A673 (cell line): Measurements from ENCODE around the gene SDHAF1.

Experiments used
- CTCF ChIP-seq: fragments of 300-800, 200-600 bp; sonication (generic); conservative IDR thresholded peaks from 2 replicates; pipeline ENCODE4 v1.5.1; 2017; ENCODE audit warnings: low read depth, mild to moderate bottlenecking, antibody characterized with exemption, low read length, moderate library complexity, mixed read lengths
- EZH2 ChIP-seq: fragments of 200-600 bp; sonication (generic); IDR thresholded peaks from 2 replicates; pipeline ENCODE4 v1.6.1; 2017; ENCODE audit warnings: borderline replicate concordance, low read depth, mild to moderate bottlenecking, mixed read lengths, antibody characterized with exemption, low read length; ENCODE audit not compliant: poor library complexity, severe bottlenecking

DNA sequence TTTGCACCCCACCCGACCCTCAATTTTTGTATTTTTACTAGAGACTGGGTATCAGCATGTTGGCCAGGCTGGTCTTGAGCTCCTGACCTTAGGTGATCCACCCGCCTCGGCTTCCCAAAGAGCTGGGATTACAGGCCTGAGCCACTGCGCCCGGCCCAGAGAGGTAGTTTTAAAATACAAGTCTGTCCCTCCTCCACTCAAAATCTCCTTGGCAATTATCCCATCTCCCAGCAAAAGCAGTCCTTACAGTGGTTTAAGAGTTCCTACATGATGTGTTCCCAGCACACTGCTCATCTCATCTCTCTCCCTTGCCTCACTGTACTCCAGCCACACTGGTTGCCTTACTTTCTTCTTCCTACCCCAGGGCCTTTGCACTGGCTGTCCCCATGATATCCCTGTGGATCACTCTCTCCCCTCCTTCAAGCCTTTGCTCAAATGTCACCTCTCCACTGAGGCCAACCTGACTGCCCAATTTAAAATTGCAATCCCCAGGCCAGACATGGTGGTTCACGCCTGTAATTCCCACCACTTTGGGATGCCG is 34.5 kb upstream of the SDHAF1 start:
- TF ChIP-seq EZH2 (no peak), CTCF (no peak)
